Endothelial cell of umbilical vein (primary cell): ENCODE results near the gene NRG3. TPM values are rescaled to one million over a fixed set of nuclear protein-coding genes. Genes with fewer than 3 reads are reported as not detected.

Source experiments
- BruUV-seq: library from RNA; stranded (reverse); fragments of 400-500 nt; replicated peaks from 2 replicates; lab custom pipeline; 2021; lab: Mats Ljungman, UMichigan
- CTCF ChIA-PET: fragments of 300-600, 350-600 bp; sonication (Branson Sonifier 250); formaldehyde crosslinking; loops from one replicate; lab custom pipeline; 2021; ENCODE audit warnings: antibody characterized with exemption, inconsistent platforms; lab: Charles Lee
- POLR2A ChIA-PET: fragments of 300-600, 350-600 bp; sonication (Branson Sonifier 250); formaldehyde crosslinking; loops from one replicate; lab custom pipeline; 2021; ENCODE audit warnings: antibody characterized with exemption, inconsistent platforms; lab: Charles Lee
- DNase-seq: peaks from one replicate; pipeline ENCODE4 v3.0.0-alpha.2; 2011; ENCODE audit warnings: low read depth, low spot score
- FAIRE-seq: peaks from 2 replicates; lab custom pipeline; 2011; peaks lifted over from hg19 to GRCh38; lab: Jason Lieb, UNC
- H2AFZ ChIP-seq: 2 replicates; pipeline ENCODE4 v1.6.0; 2012; ENCODE audit warnings: low read depth, low read length, control low read depth, inconsistent platforms
- H3K27ac ChIP-seq: 2 replicates; pipeline ENCODE4 v1.5.1; 2011; ENCODE audit warnings: low read depth, mild to moderate bottlenecking, control low read depth, low read length, moderate library complexity; ENCODE audit not compliant: insufficient read depth
- H3K27me3 ChIP-seq, 2 experiments: 2 replicates each; pipeline versions ENCODE4 v1.6.0 to v1.6.1; 2011; ENCODE audit warnings: low read length in 2 of 2, mixed read lengths in 1 of 2; ENCODE audit not compliant: control insufficient read depth in 2 of 2, insufficient read depth in 2 of 2
- H3K36me3 ChIP-seq, 2 experiments: 2 replicates in 1 of 2; 3 replicates in 1 of 2; pipeline ENCODE4 v1.5.1; 2011; ENCODE audit warnings: low read length in 2 of 2, mild to moderate bottlenecking in 1 of 2, moderate library complexity in 1 of 2; ENCODE audit not compliant: control insufficient read depth in 2 of 2, insufficient read depth in 2 of 2; ENCODE audit errors: extremely low read depth in 1 of 2
- H3K4me1 ChIP-seq: 3 replicates; pipeline ENCODE4 v1.5.1; 2011; ENCODE audit warnings: mild to moderate bottlenecking, low read length; ENCODE audit not compliant: control insufficient read depth, insufficient read depth; ENCODE audit errors: extremely low read depth
- H3K4me2 ChIP-seq: 2 replicates; pipeline ENCODE4 v1.6.1; 2011; ENCODE audit warnings: low read length, control low read depth, mixed read lengths; ENCODE audit not compliant: insufficient read depth
- H3K4me3 ChIP-seq, 3 experiments: fragments of 200-600 bp in 1 of 3; sonication (generic), shearing (Covaris generic) in 1 of 3; replicated peaks in 1 of 3; 2 replicates each; pipeline ENCODE4 v1.5.1; 2011 to 2016; ENCODE audit warnings: control low read depth in 3 of 3, low read length in 3 of 3, mild to moderate bottlenecking in 2 of 3, inconsistent platforms in 1 of 3, low read depth in 1 of 3, moderate library complexity in 1 of 3; ENCODE audit not compliant: insufficient read depth in 1 of 3
- H3K79me2 ChIP-seq: 2 replicates; pipeline ENCODE4 v1.6.0; 2012; ENCODE audit warnings: low read length, inconsistent platforms; ENCODE audit not compliant: control insufficient read depth, insufficient read depth
- H3K9ac ChIP-seq: replicated peaks from 2 replicates; pipeline ENCODE3; 2011; ENCODE audit warnings: low read length, control low read depth; ENCODE audit not compliant: insufficient read depth; ENCODE audit errors: extremely low read depth
- H3K9me1 ChIP-seq: replicated peaks from 3 replicates; pipeline ENCODE4 v1.6.0; 2011; ENCODE audit warnings: mild to moderate bottlenecking, low read length; ENCODE audit not compliant: control insufficient read depth, insufficient read depth; ENCODE audit errors: extremely low read depth
- H3K9me3 ChIP-seq: replicated peaks from 2 replicates; pipeline ENCODE4 v1.5.1; 2012; ENCODE audit warnings: low read length, inconsistent platforms; ENCODE audit not compliant: control insufficient read depth, insufficient read depth
- H4K20me1 ChIP-seq: replicated peaks from 2 replicates; pipeline ENCODE3; 2011; ENCODE audit warnings: mild to moderate bottlenecking, low read length; ENCODE audit not compliant: control insufficient read depth, insufficient read depth; ENCODE audit errors: extremely low read depth
- CTCF ChIP-seq, 2 donors: IDR thresholded peaks; 1 replicate in 1 of 2; 2 replicates in 1 of 2; pipeline ENCODE4 v1.5.1; 2011; ENCODE audit warnings: low read length in 2 of 2, mild to moderate bottlenecking in 2 of 2, moderate library complexity in 2 of 2, control low read depth in 1 of 2, inconsistent platforms in 1 of 2, low read depth in 1 of 2; ENCODE audit not compliant: insufficient read depth in 1 of 2; ENCODE audit errors: extremely low read depth in 1 of 2
- EZH2 ChIP-seq: IDR thresholded peaks from 2 replicates; pipeline ENCODE4 v1.6.1; 2012; ENCODE audit warnings: borderline replicate concordance, low read depth, mild to moderate bottlenecking, moderate library complexity, low read length, inconsistent platforms; ENCODE audit not compliant: severe bottlenecking
- JUN ChIP-seq: IDR thresholded peaks from 2 replicates; pipeline ENCODE4 v1.6.1; 2011; ENCODE audit warnings: borderline replicate concordance, low read depth; ENCODE audit not compliant: insufficient read length, insufficient read depth
- MYC ChIP-seq: IDR thresholded peaks from one replicate; pipeline ENCODE4 v1.6.1; 2011; ENCODE audit warnings: mild to moderate bottlenecking, low read depth, low read length
- POLR2AphosphoS5 ChIP-seq: IDR thresholded peaks from 2 replicates; pipeline ENCODE4 v1.6.1; 2012; ENCODE audit warnings: low read depth, mild to moderate bottlenecking, control low read depth, low read length, moderate library complexity; ENCODE audit not compliant: insufficient read depth
- dilution Hi-C: fragments of 300-500 bp; cut with MboI; formaldehyde crosslinking; loops from one replicate; pipeline ENCODE4 v1.15.0; 2019; ENCODE audit warnings: low sequenced_read_pairs; ENCODE audit not compliant: extremely low pct_ligation_motif_present
- intact Hi-C: fragments of 100-400 bp; cut with micrococcal nuclease; formaldehyde crosslinking; loops from one replicate; pipeline ENCODE4 v1.10.0; 2022
- polyA plus RNA-seq, 4 experiments: library from polyadenylated mRNA; depleted of rRNA in 3 of 4; stranded (reverse) in 3 of 4; unstranded in 1 of 4; fragments of >200 nt; gene quantifications; 2 replicates each; pipeline versions ENCODE4 v1.2.1 to v1.2.3, GENCODE V29; 2011 to 2012; ENCODE audit warnings: missing spikeins in 1 of 4
- total RNA-seq: library from RNA; stranded (reverse); gene quantifications from 2 replicates; pipeline ENCODE4 v1.2.3, GENCODE V29; 2021

Gene NRG3
- total and polyA plus RNA-seq, 2 donors (not counting 3 experiments of a cell fraction or from before 2014, with no cell fraction given) = 1.9 to 3.9 TPM

- no peaks in the 10 kb centered on the region for H3K36me3 ChIP-seq
- DNase-seq (no peak), FAIRE-seq (no peak)
- intact Hi-C loops (no loop called here), dilution Hi-C loops (no loop called here)
- no peak overlapping the region for H3K4me3 ChIP-seq
- ChIA-PET POLR2A (no interaction called here), CTCF (no interaction called here)
- H3K9me3 ChIP-seq = no peaks in the 10 kb centered on the region
- no peaks in the 10 kb centered on the region for H3K9me1 ChIP-seq
- no peak for TF ChIP-seq EZH2
- no peak for TF ChIP-seq CTCF (IDR thresholded peaks at IDR 0.05; ENCODE audit: extremely low read depth in 1 of 2, insufficient read depth in 1 of 2, low read depth in 1 of 2, low read length in 2 of 2)
- no peak overlapping the region for H3K9ac ChIP-seq
- H3K27me3 ChIP-seq = no peaks in the 10 kb centered on the region
- H4K20me1 ChIP-seq = no peaks in the 10 kb centered on the region
- no TSS peak for BruUV-seq
- no peaks in the 10 kb centered on the region for H3K4me1 ChIP-seq
- no peak overlapping the region for H3K4me2 ChIP-seq
- no peak overlapping the region for H2AFZ ChIP-seq
- no peaks in the 10 kb centered on the region for H3K79me2 ChIP-seq
- H3K27ac ChIP-seq = no peak overlapping the region
Observed at GRCh38 chr10:82574081-82574480, 699.1 kb downstream of the NRG3 start.

DNA sequence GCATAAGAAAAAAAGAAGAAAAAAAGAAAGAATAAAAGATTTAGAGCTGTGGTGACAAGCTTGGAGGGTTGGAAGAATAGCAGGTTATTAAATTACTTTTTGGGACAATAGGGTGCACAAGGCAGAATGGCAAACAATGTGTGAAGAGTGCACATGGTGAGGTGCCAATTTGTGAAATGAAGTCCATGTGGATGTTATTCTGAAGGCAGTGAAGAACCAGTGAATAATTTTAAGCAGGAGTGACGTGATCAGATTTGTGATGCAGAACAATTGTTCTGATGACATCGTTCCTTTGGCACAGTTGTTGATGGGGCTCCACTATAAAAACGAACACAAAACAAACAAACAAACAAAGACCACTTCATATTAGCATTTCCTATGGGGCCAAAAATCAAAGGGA lies 700.3 kb downstream of the NRG3 start:
- FAIRE-seq (no peak), DNase-seq (no peak)
- no TSS peak for BruUV-seq
- POLR2A ChIA-PET = no interaction called here
- intact Hi-C loops (no loop called here), dilution Hi-C loops (no loop called here)
- Histone ChIP-seq H3K27ac (no peak overlapping the region), H3K79me2 (no peaks in the 10 kb centered on the region), H3K36me3 (no peaks in the 10 kb centered on the region), H3K9ac (no peak overlapping the region), H4K20me1 (no peaks in the 10 kb centered on the region), H3K27me3 (no peaks in the 10 kb centered on the region), H3K4me1 (no peaks in the 10 kb centered on the region), H3K4me2 (no peak overlapping the region), H3K9me3 (no peaks in the 10 kb centered on the region), H3K9me1 (no peaks in the 10 kb centered on the region), H2AFZ (no peak overlapping the region), H3K4me3 (no peak overlapping the region)
- TF ChIP-seq JUN (no peak), POLR2AphosphoS5 (no peak), MYC (no peak)
- CTCF ChIA-PET = no interaction called here
